Measurements from ENCODE around the gene TNFAIP8L2.
"Not testable (repeated sequence)": the region's sequence is repeated elsewhere in the genome, so short reads cannot be mapped to it uniquely, and the experiment has no call there.

Gene TNFAIP8L2

GRCh38 chr1:151146072-151146411 is 10.4 kb upstream of the TNFAIP8L2 start:
- DNase-seq (ENCODE audit: low read depth), result no peak

DNA sequence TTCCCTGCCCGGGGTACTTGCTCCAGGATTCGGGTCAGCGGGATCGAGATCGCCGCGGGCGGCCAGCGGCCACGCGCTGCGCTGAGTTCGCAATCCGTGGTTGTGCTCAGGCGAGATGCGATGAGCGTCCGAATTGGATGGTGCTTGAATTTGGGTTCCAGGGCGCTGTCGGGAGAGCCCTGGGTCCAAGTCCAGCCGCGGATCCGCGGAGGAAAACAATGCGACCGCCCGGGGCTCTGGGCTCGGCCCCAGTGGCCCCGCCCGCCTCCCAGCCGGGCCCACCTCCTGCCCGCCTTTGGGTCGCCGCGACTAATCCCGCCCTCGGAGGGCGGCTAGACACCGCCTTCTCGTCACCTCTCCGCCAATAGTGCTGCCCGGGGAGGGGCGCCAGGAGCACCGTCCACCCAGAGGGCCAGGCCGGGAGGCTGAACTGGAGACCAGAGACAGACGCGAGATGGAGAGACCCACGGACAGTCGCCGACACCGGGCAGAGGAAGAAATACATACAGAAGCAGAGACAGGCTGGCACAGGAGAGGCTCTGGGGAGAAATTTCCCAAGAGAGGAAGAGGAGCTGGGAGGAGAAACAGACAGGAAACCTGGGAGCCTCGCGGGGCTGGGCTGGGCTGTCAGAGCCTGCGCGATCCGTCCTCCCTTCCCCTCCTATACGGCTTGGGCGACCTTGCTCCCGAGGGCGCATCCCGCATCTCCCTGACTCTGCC is 9.9 kb upstream of the TNFAIP8L2 start, which contains the start of gene SEMA6C:
Gene SEMA6C, minus strand, starts transcription at position 220 of the 720 bp plus-strand sequence. CDS start 4,010 bp downstream, outside the sequence.
- DNase-seq (ENCODE audit: low read depth), result peak; percentile 88

DNA sequence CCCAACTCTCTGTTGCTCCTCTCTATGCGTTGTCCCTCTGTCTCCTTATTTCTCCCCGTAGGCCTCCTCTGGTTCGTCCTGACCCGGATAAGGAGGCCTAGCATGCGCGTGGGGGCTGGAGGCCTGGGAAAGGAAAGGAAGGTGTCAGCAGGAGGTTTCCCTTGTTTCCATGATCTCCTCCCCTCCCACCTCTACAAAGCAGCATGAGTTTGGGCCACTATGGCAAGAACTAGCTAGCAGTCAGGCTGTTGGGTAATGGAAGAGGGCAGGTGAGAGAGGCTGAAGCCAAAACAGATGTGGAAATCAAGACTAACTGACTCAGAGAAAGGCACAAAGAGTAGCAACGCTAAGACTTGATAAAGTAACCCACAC is 9.3 kb upstream of the TNFAIP8L2 start:
- peak; percentile 75 for DNase-seq (ENCODE audit: low read depth)

- DNase-seq (ENCODE audit: low read depth), result no peak
Measured at GRCh38 chr1:151147665-151148064, 8.8 kb upstream of the TNFAIP8L2 start.

DNA sequence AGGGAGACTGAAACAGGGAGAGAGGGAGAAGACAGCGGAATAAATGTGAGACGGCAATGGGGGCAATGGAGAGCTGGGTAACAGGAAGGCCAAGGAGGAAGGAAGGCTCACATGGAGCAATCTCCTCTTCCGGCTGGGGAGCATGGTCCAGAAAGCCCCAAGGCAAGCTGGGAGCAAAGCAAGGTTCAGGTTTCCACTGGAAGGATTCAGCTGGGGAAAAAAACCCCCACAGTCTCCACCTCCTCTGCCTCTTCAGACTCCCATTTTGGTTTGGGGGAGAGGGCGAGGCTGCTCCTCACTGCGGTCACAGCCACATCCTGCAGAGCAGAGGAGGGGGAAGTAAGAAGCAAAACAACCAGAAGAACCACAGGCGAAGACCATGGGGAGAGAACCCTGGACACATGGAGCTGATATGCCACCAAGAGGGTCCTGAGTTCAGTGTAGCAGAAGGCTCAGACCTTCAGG is 650 bp downstream of the TNFAIP8L2 start:
- DNase-seq (ENCODE audit: low read depth), result no peak

DNA sequence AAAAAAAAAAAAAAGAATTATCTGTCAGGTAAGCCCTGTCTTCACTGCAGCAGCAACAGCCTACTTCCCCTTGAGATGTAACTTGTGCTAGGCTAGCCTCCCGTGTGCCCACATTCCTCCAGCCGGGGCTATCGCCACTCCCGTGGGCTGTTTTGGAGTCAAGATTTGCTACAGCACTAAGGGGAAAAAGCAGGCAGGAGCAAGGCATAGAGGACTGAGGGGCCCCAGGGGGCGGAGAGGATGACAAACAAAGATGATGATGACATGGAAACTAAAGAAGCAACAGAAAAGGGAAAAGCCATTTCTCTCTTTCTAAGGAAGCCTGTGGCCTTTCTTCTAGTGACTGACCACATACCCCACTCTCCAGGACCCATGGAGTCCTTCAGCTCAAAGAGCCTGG is 1.9 kb downstream of the TNFAIP8L2 start:
- no peak for DNase-seq (ENCODE audit: low read depth)

GRCh38 chr1:151158751-151159251 is 2.4 kb downstream of the TNFAIP8L2 start:
- no peak for DNase-seq (ENCODE audit: low read depth)

GRCh38 chr1:151159373-151159772 is 2.9 kb downstream of the TNFAIP8L2 start:
- no peak for DNase-seq (ENCODE audit: low read depth)

DNA sequence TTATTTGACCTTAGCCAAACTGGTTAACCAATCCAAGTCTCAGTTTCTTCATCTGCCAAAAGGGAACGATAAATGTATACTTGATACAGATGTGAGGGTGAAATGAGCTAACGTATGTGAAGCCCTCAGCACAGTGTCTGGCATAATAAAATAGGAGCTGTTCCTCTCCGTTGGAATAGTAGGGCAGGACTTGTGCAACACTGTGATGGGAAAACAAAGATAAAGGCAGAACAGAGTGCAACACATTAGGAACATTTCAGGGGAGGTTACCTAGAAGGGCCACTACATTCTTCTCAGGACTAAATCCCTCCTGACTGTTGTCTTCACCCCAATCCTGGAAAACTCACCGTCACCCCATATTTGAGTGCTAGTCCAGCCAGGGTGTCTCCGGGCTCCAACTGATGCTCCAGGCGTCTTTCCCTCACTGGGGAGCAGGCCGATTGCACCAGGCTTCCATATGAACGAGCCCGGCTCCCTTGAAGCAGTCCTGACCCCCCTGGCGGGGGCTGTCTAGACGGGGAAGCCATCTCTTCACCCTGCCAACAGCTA is 8.4 kb downstream of the TNFAIP8L2 start:
- DNase-seq (ENCODE audit: low read depth), result peak; percentile 67

DNA sequence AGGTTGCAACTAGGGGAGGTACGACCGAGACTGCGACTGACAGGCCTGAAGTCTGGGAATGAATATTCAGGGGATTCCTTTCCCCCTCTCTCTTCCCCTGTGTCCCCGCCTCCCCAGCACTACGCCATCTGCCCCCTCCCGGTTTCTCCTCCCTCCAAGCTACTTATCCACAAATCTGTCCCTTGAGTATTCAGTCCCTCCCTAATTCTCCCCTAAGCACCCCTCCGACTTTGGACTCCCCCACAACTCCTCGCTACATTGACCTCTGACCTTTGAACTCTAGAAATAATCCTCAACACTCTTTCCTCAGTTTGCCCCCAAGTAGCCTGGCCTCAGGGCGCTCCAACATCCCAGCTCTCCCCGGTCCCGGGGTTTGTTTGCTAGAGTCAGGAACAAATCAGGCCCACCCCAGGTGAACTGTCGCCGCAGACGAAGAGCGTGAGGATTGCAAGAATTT is 8.9 kb downstream of the TNFAIP8L2 start:
- DNase-seq (ENCODE audit: low read depth), result peak; percentile 51

DNA sequence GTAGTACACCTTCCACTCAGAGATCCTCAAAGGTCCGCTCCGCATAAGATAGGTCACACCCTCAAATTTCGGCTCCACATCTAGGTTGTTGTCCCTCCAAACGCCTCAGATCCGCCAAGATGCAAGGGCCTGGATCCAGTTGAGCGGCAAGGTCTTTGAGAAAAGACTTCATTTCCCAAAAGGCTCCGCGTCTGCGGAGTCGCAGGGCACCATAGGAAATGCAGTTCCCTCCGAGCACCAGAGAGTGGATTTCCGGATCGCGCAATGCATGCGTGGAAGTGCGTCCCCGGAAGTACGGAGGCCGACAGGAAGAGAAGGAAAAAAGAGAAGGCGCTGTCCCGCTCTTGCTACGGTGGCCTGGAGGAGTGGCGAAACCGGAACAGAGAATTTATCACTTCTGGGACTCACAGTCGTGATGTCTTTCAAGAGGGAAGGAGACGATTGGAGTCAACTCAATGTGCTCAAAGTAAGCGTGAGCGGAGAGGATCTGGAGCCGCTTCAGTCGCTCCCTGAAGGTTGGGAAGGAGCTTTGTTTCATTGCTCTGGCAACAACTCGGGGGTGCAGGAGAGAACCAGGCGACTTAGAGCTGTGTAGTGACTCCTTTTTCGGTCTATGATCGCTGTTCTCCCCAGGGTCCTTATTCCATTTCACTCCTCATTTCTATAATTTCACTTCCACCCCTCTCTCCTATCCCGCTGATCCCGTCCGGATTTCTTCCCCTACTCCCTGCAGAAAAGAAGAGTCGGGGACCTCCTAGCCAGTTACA is 9.5 kb downstream of the TNFAIP8L2 start, which contains the start of the genes LYSMD1 and SCNM1:
Gene LYSMD1, minus strand, starts transcription at position 165 of the 767 bp plus-strand sequence. CDS start 644 bp downstream, outside the sequence.
Gene SCNM1, plus strand, starts transcription at position 407 of the 767 bp plus-strand sequence. Its CDS starts 9 bp downstream, at position 416.
- DNase-seq (ENCODE audit: low read depth), result peak; percentile 99

DNA sequence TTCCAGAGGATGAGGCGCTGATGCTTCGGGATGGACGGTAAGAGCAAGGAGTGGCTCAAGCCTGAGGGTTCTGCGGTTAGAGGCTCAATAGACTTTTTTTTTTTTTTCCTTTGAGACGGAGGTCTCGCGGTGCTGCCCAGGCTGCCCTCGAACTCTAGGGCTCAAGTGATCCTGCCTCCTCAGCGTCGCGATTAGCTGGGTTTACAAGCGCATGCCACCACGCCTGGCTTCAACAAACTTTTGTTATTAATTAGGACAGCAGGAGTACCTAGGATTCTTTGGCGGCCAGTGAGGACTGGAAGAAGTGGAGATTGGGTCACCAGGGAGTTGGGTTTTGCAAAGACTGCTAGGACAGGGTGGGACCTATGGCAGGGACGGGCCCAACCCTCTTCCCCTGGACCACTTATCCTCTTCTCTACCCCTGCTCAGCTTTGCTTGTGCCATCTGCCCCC is 10.1 kb downstream of the TNFAIP8L2 start:
- peak; percentile 82 for DNase-seq (ENCODE audit: low read depth)

GRCh38 chr1:151167116-151167515 is 10.7 kb downstream of the TNFAIP8L2 start:
- no peak for DNase-seq (ENCODE audit: low read depth)

DNA sequence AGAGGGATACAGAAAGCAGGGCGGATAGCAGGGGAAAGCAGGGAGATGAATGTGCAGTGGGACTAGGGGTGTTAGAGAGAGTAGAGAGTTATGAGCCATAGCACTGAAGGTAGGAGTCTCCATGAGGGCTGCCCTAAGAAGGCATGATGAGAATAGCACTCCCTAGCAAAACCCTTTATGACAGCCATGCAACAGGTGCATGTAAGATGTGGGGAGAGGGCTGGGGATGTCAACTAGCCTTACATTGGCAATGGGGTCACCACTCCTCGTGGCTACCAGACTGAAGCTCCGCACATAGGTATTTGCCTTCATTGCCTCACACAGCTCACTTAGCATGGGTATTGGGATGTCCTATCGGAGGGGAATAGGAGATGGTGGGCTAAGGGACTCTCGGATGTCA is 14.7 kb downstream of the TNFAIP8L2 start:
- DNase-seq (ENCODE audit: low read depth), result no peak

DNA sequence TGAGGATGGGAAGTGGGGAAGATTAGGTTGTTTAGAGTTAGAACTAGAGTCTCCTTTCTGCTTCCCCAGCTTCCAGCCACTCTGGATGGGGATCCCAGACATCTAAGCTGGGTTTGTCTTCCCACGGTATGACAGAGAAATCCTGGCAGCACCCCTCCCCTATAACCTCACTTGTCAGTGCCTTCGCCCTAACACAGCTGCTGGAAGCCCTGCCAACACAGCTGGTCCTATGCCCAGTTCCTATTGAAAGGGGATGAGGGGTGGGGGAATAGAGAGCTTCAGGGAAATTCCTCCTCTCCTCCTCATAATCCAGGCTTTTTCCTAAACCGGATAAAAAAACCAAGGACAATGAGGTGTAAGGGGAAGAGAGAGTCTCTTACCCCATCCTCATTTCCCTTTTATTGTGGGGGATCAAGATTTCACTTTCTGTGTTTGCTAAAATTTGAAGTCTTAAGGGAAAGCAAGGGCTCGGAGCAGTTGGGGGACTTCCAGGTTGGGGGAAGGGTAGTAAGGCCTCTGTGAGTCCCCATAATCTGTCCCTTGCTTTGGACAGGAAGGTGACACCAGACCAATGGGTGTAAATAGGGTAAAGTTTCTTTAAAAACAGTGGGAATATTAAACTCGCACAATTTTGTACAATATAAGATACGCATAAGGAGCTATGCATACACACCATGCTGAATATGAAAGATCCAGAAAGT is 18.7 kb downstream of the TNFAIP8L2 start:
- DNase-seq (ENCODE audit: low read depth), result no peak

DNA sequence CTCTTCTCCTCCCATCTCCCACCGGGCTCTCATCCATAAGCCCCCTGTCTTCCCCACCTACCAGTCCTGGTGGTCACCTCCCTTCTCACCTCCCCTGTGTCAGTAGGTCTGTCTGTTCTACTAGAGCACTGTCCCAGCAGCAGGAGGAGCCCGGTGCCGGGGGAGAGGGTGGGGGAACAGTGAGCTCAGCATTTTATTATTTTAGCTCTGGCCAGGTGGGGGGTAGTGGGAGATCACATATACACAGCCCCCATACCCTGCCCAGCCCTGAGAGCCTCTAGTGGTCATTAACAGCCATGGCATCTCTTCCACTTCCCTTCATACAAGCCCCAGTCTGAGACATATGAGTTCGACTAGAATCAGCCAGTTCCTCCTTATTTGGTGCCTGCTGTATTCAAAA is 19.4 kb downstream of the TNFAIP8L2 start, which contains the start of gene TMOD4:
Gene TMOD4, minus strand, starts transcription at position 119 of the 400 bp plus-strand sequence. CDS start 1,106 bp downstream, outside the sequence.
- DNase-seq (ENCODE audit: low read depth), result peak; percentile 13

- no peak for DNase-seq (ENCODE audit: low read depth)
Measured at GRCh38 chr1:151176514-151177045, 20.1 kb downstream of the TNFAIP8L2 start.

DNA sequence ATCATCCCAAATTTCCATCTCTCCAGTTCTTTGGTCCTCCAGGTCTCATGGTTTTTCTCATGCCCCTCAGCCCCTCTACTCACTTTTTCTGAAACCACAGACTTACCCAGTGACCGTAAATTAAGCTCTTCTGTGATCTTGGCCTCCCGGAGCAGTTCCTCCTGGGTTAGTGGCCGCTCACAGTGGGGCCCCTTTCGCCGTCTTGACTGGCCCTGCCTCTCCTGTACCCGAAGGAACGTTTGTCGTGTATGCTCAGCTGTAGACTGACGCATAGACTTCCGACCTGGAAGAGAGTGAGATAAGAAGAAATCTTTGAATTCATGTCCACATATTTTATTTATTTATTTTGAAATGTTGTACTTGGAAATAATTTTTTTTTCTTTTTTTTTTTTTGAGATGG is 27.8 kb downstream of the TNFAIP8L2 start:
- DNase-seq (ENCODE audit: low read depth), result no peak

DNA sequence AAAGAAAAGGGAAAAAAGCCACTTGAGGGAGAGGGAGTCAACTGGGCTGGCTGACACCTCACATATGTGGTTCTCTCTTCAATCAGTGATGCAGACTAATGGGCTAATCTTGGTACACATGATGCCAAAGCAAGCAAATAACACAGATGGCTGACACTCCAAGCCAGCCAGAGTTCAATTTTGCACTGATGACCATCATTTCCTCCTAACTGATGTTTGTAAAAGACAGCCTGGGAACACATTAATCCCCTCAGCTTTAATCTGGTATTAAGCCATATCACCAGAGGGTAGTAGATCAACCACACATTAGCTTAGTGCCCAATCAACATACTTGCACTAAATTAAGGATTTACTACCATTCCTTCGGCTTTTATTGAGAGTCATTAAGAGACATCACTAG is 30.8 kb downstream of the TNFAIP8L2 start:
- DNase-seq (ENCODE audit: low read depth), result no peak

GRCh38 chr1:151188667-151189066 is 32.2 kb downstream of the TNFAIP8L2 start:
- not testable (repeated sequence) for DNase-seq (ENCODE audit: low read depth)
